Activated T-cell treated with anti-CD3 and anti-CD28 coated beads, Interleukin-2, amount 50 U/mL, for 24 hours (primary cell): ENCODE data around the gene CCP110.

Experiments
- DNase-seq: peaks from one replicate; pipeline ENCODE4 v3.0.0-alpha.2; 2020
- H3K27ac Mint-ChIP-seq: 2 replicates; pipeline ENCODE4 v1.8.0; 2020; ENCODE audit warnings: mild to moderate bottlenecking, mixed read lengths
- H3K27me3 Mint-ChIP-seq: 2 replicates; pipeline ENCODE4 v1.8.0; 2020; ENCODE audit warnings: mixed read lengths
- H3K36me3 Mint-ChIP-seq: 2 replicates; pipeline ENCODE4 v1.8.0; 2020; ENCODE audit warnings: low read depth, mixed read lengths
- H3K4me1 Mint-ChIP-seq: 2 replicates; pipeline ENCODE4 v1.8.0; 2020; ENCODE audit warnings: low read depth, mixed read lengths
- H3K4me3 Mint-ChIP-seq: 2 replicates; pipeline ENCODE4 v1.8.0; 2020; ENCODE audit warnings: mild to moderate bottlenecking, moderate library complexity, mixed read lengths
- H3K9me3 Mint-ChIP-seq: 2 replicates; pipeline ENCODE4 v1.8.0; 2020; ENCODE audit warnings: mixed read lengths

Gene CCP110

GRCh38 chr16:19523559-19524355, at the start of gene CCP110:
Gene CCP110, plus strand, starts transcription at chr16:19523942. Its CDS starts 3,940 bp downstream, at chr16:19527882.
- no peaks in the 10 kb centered on the region for H3K9me3 Mint-ChIP-seq
- peaks cover 37% of the 10 kb centered on the region for H3K36me3 Mint-ChIP-seq
- no peaks in the 10 kb centered on the region for H3K27me3 Mint-ChIP-seq
- peak within 1 kb of the TSS; percentile 94 for H3K27ac Mint-ChIP-seq
- peak within 1 kb of the TSS; percentile 91 for H3K4me3 Mint-ChIP-seq
- peaks cover 46% of the 10 kb centered on the region for H3K4me1 Mint-ChIP-seq
- DNase-seq: peak; percentile 95

GRCh38 chr16:19474617-19475016, 49.1 kb upstream of the CCP110 start:
- H3K27me3 Mint-ChIP-seq: peaks cover 17% of the 10 kb centered on the region
- H3K36me3 Mint-ChIP-seq: no peaks in the 10 kb centered on the region
- H3K4me1 Mint-ChIP-seq: no peaks in the 10 kb centered on the region
- H3K27ac Mint-ChIP-seq: no peak overlapping the region
- no peak overlapping the region for H3K4me3 Mint-ChIP-seq
- no peak for DNase-seq
- H3K9me3 Mint-ChIP-seq: no peaks in the 10 kb centered on the region

- Mint-ChIP-seq H3K9me3 (no peaks in the 10 kb centered on the region), H3K36me3 (no peaks in the 10 kb centered on the region), H3K4me1 (no peaks in the 10 kb centered on the region), H3K27ac (no peak overlapping the region), H3K27me3 (peaks cover 17% of the 10 kb centered on the region), H3K4me3 (no peak overlapping the region)
- DNase-seq: no peak
These were observed 45.2 kb upstream of the CCP110 start for GRCh38 chr16:19478505-19478904.

- Mint-ChIP-seq H3K4me1 (no peaks in the 10 kb centered on the region), H3K4me3 (no peak overlapping the region), H3K27ac (no peak overlapping the region), H3K36me3 (no peaks in the 10 kb centered on the region), H3K27me3 (peaks cover 17% of the 10 kb centered on the region), H3K9me3 (no peaks in the 10 kb centered on the region)
- no peak for DNase-seq
These were observed 44.4 kb upstream of the CCP110 start for GRCh38 chr16:19479302-19479721.

GRCh38 chr16:19481296-19481695, 42.4 kb upstream of the CCP110 start:
- Mint-ChIP-seq H3K36me3 (no peaks in the 10 kb centered on the region), H3K4me1 (no peaks in the 10 kb centered on the region), H3K9me3 (no peaks in the 10 kb centered on the region), H3K27ac (no peak overlapping the region), H3K4me3 (no peak overlapping the region), H3K27me3 (peaks cover 17% of the 10 kb centered on the region)
- DNase-seq: no peak

GRCh38 chr16:19481769-19482168, 42.0 kb upstream of the CCP110 start:
- Mint-ChIP-seq H3K36me3 (no peaks in the 10 kb centered on the region), H3K4me1 (no peaks in the 10 kb centered on the region), H3K4me3 (no peak overlapping the region), H3K27ac (no peak overlapping the region), H3K27me3 (peaks cover 12% of the 10 kb centered on the region), H3K9me3 (no peaks in the 10 kb centered on the region)
- DNase-seq: no peak

- no peak for DNase-seq
These were observed 41.5 kb upstream of the CCP110 start for GRCh38 chr16:19482291-19482690.

GRCh38 chr16:19484096-19484495, 39.6 kb upstream of the CCP110 start:
- DNase-seq: no peak
- H3K36me3 Mint-ChIP-seq: no peaks in the 10 kb centered on the region
- H3K4me3 Mint-ChIP-seq: no peak overlapping the region
- H3K9me3 Mint-ChIP-seq: no peaks in the 10 kb centered on the region
- H3K27me3 Mint-ChIP-seq: no peaks in the 10 kb centered on the region
- H3K4me1 Mint-ChIP-seq: no peaks in the 10 kb centered on the region
- H3K27ac Mint-ChIP-seq: no peak overlapping the region

More at GRCh38 chr16:19482291-19482690, 41.5 kb upstream of the CCP110 start:
- H3K36me3 Mint-ChIP-seq: no peaks in the 10 kb centered on the region
- no peak overlapping the region for H3K27ac Mint-ChIP-seq
- no peak overlapping the region for H3K4me3 Mint-ChIP-seq
- no peaks in the 10 kb centered on the region for H3K9me3 Mint-ChIP-seq
- H3K27me3 Mint-ChIP-seq: peaks cover 12% of the 10 kb centered on the region
- H3K4me1 Mint-ChIP-seq: no peaks in the 10 kb centered on the region

GRCh38 chr16:19485611-19486010, 38.1 kb upstream of the CCP110 start:
- DNase-seq: no peak
- H3K27me3 Mint-ChIP-seq: no peaks in the 10 kb centered on the region
- H3K4me3 Mint-ChIP-seq: no peak overlapping the region
- no peaks in the 10 kb centered on the region for H3K9me3 Mint-ChIP-seq
- no peaks in the 10 kb centered on the region for H3K36me3 Mint-ChIP-seq
- no peaks in the 10 kb centered on the region for H3K4me1 Mint-ChIP-seq
- H3K27ac Mint-ChIP-seq: no peak overlapping the region

- no peak for DNase-seq
- no peaks in the 10 kb centered on the region for H3K9me3 Mint-ChIP-seq
- no peaks in the 10 kb centered on the region for H3K4me1 Mint-ChIP-seq
- no peaks in the 10 kb centered on the region for H3K36me3 Mint-ChIP-seq
- H3K4me3 Mint-ChIP-seq: no peak overlapping the region
- H3K27me3 Mint-ChIP-seq: no peaks in the 10 kb centered on the region
- no peak overlapping the region for H3K27ac Mint-ChIP-seq
These were observed 37.7 kb upstream of the CCP110 start for GRCh38 chr16:19486051-19486450.

GRCh38 chr16:19486750-19487325, 36.9 kb upstream of the CCP110 start:
- H3K27me3 Mint-ChIP-seq: no peaks in the 10 kb centered on the region
- H3K27ac Mint-ChIP-seq: no peak overlapping the region
- no peaks in the 10 kb centered on the region for H3K9me3 Mint-ChIP-seq
- no peak for DNase-seq
- H3K4me3 Mint-ChIP-seq: no peak overlapping the region
- H3K4me1 Mint-ChIP-seq: no peaks in the 10 kb centered on the region
- no peaks in the 10 kb centered on the region for H3K36me3 Mint-ChIP-seq

GRCh38 chr16:19488213-19488640, 35.5 kb upstream of the CCP110 start:
- DNase-seq: no peak
- H3K27me3 Mint-ChIP-seq: no peaks in the 10 kb centered on the region
- no peak overlapping the region for H3K27ac Mint-ChIP-seq
- no peaks in the 10 kb centered on the region for H3K4me1 Mint-ChIP-seq
- no peaks in the 10 kb centered on the region for H3K36me3 Mint-ChIP-seq
- H3K9me3 Mint-ChIP-seq: no peaks in the 10 kb centered on the region
- no peak overlapping the region for H3K4me3 Mint-ChIP-seq

- no peak for DNase-seq
- Mint-ChIP-seq H3K9me3 (no peaks in the 10 kb centered on the region), H3K4me1 (peaks cover 7% of the 10 kb centered on the region), H3K4me3 (no peak overlapping the region), H3K27me3 (no peaks in the 10 kb centered on the region), H3K36me3 (peaks cover 3% of the 10 kb centered on the region), H3K27ac (no peak overlapping the region)
These were observed 33.1 kb upstream of the CCP110 start for GRCh38 chr16:19490619-19491018.

GRCh38 chr16:19497176-19497575, 26.6 kb upstream of the CCP110 start:
- H3K36me3 Mint-ChIP-seq: peaks cover 54% of the 10 kb centered on the region
- peaks cover 7% of the 10 kb centered on the region for H3K4me1 Mint-ChIP-seq
- no peak overlapping the region for H3K27ac Mint-ChIP-seq
- no peaks in the 10 kb centered on the region for H3K27me3 Mint-ChIP-seq
- no peaks in the 10 kb centered on the region for H3K9me3 Mint-ChIP-seq
- no peak for DNase-seq
- H3K4me3 Mint-ChIP-seq: no peak overlapping the region

GRCh38 chr16:19499006-19499405, 24.7 kb upstream of the CCP110 start:
- H3K36me3 Mint-ChIP-seq: peaks cover 72% of the 10 kb centered on the region

More at GRCh38 chr16:19499006-19499405, 24.7 kb upstream of the CCP110 start:
- Mint-ChIP-seq H3K27ac (no peak overlapping the region), H3K4me3 (no peak overlapping the region), H3K4me1 (peaks cover 2% of the 10 kb centered on the region), H3K9me3 (no peaks in the 10 kb centered on the region), H3K27me3 (no peaks in the 10 kb centered on the region)
- no peak for DNase-seq
